GM18502 (cell line): ENCODE data around the gene SLC9C1.

Source experiments
- ATAC-seq: cut with Tn5 transposase; IDR thresholded peaks from one replicate; pipeline ENCODE4 v1.9.1; 2021; ENCODE audit warnings: mild to moderate bottlenecking; ENCODE audit not compliant: unreplicated experiment, poor library complexity

Gene SLC9C1

DNA sequence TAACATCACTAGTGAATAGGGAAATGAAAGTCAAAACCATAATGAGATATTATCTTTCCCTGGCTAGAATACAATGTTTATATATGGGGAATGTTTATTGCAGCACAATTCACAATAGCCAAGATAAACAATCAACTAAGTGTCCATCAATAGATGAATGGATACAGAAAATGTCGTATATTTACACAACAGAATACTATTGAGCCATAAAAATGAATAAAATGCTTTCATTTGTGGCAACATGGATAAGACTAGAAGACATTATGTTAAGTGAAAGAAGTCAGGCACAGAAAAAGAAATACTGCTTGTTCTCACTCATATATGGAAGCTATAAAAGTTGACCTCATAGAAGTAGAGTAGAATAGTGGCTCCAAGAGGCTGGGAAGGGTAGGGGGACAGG, 65.2 kb downstream of the SLC9C1 start:
- no peak for ATAC-seq

DNA sequence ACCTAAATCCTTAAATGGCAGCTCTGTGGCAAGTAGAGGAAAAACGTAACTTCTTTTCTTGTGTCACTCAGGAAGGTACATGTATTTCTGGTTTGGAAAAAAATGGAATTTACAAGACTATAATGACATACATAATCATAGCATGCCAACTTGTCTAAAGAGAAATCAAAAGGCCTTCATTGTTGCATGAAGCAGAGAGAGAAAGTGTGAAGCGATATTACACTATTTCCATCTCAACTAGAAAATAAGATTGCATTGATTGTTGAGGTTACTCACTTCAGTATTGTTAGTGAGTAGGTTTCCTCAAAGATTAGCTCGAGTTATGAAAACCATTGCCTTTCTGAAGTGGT, 93.7 kb downstream of the SLC9C1 start:
- no peak for ATAC-seq

DNA sequence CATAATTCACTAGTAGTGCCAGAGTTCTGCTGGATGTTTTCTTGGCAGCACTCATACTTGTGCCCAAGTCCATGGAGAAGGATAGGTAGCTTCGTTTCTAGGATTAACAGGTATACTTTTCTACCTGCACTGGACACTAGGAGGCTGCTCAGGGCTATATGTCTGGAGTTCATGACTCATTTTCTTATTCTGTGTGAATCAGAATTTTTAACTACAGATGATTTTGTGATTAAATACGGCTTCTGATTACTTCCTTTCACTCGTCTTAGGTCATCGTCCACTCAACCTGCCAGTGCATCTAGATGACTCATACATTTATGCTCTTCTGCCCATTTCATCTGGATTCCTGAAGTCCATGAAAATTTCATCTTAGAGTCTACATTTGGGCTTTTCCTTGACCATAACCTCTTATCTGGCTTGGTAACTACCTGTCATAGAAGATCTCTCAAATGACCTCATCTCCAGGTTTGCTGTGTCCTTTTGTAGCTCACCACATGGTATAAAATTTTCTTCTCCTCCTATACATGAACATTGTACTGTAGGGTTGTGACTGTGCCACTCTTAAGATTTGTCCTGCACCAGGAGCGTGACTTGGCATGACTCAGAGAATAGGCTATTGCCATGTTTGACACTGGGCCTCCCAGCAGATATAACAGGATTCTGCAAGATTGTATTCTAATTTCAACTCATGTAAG, 94.2 kb downstream of the SLC9C1 start:
- ATAC-seq: no peak

DNA sequence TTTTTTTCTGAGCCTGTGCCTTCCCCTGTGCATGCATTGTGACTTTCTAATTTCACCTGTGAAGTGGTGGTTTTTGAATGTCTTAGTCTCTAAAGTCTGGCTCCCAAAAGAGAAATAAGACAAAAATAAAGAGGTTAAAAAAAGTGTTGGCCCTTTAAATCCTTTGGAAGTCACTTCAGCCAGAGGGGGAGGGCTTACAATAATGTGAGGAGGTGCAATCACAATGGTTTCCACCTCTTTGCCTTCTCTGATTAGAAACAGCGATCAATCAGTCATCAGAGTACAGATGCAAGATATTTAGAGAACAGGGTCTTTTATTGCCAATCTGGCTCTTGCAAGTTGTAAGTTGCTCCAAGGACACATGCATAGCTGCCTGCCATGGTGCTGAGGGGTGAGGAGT, 96.9 kb downstream of the SLC9C1 start:
- ATAC-seq: no peak

DNA sequence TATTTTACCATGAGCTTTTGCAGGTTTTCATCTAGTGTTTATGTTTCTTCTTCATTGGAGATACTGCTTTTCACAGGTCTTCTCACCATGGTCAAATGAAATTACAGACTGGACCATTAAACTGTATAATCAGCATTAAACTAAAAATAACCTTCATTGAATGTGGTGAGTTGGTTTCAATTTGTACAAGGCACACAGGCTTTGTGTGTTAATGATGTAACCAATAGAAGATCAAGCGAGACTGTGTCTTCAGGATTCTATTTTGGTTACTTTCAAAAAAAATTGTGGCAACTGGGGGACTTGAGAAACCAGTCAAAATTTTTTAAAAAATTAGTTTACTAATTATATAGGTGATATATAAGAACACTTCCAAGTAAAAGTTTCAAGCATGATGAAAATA, 106.7 kb downstream of the SLC9C1 start:
- no peak for ATAC-seq

DNA sequence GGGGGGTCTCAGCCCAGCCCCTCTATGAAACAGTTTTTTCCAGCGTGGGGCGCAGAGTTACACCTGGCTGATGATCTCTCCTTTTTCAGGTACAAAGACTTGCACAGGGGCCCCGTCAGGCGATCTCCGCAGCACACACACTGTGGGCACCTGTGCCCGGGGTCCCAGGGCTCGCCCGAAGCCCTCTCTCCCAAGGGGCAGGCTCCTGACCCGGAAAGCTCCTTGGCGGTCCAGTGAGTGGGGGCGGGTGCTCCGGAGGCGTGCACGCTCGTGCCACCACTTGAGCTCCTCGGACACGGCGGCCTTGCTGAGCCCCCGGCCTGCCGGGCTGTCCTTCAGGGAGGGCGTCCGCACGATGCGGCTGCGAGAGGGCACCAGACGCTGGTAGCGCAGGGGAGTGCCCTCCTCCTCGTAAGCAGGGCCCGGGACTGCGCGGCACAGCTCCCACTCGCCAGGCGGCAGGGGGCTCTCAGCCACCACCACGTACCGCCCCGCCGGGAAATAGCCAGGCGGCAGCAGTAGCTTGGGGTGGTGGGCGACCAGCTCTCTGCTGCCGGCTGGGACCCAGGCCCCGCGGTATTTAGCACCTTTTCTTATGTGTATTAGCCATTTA, 108.5 kb downstream of the SLC9C1 start:
- peak; percentile 49 for ATAC-seq

DNA sequence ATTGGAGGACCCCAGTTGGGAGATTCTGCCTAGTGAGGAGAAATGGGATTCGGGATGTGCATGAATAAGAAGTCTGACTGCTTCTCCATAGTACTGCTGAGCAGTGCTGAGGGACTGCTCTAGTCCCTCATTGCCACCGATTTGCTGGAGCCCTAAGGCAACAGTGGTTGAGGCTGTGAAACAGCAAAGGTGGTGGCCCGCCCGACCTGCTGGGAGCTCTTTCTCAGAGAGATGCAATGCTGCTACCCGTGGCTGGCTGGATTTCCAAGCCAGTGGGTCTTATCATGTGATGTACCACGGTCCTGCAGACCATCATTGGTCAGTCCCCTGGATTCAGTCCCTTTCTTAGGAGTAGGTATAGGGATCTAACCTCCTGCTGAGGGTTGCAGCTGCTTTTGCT, 118.4 kb downstream of the SLC9C1 start:
- ATAC-seq: no peak

DNA sequence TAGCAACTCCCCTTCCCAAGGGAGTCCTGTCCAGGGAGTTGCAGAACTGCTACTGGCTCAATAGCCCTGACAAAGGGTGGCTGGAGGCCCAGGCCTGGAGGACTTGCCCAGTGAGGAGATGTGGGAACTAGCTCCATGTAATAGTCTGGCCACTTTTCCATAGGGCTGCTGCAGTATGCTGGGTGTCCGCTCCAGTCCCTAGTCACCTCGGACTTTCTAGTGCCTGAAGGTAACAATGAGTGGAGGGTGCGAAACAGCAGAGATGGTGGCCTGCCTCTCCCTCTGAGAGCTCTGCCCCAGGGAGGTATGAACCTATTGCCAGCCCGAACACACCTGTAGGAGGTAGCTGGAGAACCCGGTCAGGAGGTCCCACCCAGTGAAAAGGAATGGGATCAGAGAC, 119.0 kb downstream of the SLC9C1 start:
- no peak for ATAC-seq

DNA sequence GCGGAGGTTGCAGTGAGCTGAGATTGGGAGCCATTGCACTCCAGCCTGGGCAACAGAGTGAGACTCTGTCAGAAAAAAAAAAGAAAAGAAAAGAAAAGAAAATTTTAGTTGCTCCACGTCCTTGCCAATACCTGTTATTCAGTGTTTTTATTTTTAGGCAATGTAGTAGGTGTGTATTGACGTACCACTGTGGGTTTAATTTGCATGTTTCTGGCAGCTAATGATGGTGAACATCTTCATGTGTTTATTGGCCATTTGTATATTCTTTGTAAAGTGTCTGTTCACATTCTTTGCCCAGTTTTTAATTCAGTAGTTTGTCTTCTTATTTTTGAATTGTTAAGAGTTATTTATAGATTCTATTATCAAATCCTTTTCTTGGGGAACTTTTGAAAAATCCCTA, 122.9 kb downstream of the SLC9C1 start:
- no peak for ATAC-seq

DNA sequence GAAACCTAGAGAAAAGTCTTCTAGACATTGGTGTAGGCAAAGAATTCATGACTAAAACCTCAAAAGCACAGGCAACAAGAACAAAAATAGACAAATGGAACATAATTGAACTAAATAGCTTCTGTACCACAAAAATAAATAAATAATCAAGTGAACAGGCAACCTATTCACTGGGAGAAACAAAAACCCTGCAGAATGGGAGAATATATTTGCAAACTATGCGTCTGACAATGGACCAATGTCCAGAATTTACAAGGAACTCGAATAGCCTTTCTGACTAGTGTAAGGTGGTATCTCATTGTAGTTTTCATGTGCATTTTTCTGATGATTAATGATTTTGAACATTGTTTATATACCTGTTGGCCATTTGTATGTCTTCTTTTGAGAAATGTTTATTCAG, 124.0 kb downstream of the SLC9C1 start:
- ATAC-seq: no peak

DNA sequence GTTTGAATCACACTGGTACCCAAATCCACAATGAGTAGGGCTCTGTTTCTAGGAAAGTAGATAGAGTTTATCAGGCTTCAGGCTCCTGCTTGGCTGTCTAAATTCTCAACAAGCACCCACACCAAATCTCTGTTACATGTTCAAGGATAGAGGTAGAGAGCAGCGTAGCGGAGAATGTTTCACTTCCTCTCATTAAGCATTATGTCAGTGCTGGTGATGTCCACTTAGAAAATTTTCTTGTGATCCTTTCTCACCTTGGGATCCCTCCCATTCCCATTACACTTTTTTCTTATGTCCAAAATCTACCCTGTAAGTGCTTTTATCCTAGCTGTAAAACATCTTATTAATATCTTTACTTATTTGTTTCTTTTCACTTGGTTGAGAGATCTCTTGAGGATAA, 126.3 kb downstream of the SLC9C1 start:
- ATAC-seq: peak; percentile 83

DNA sequence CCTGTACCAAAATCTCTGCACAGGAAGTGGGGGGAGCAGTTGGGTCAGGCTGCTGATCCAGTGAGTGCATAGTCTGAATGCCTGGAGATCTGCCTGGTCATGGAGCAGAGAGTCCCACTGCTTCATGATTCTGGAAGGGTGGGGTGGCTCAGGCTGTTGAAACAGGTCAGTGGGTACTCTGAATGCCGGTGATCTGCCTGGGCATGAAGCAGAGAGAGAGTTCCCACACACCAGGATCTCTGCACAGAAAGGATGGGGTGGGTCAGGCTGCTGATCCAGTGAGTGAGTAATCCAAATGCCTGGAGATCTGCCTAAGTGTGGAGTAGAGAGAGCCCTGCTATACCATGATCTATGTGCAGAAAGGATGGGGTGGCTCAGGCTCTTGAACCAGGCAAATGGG, 144.9 kb downstream of the SLC9C1 start:
- no peak for ATAC-seq

DNA sequence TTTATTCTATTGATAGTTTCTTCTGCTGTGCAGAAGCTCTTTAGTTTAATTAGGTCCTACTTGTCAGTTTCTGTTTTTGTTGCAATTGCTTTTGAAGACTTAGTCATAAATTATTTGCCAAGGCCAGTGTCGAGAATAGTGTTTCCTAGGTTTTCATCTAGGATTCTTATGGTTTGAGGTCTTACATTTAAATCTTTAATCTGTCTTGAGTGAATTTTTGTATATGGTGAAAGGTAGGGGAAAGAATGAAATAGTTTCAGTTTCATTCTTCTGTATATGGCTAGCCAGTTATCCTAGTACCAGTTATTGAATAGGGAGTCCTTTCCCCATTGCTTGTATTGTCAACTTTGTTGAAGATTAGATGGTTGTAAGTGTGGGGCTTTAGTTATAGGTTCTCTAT, 150.3 kb downstream of the SLC9C1 start:
- no peak for ATAC-seq

DNA sequence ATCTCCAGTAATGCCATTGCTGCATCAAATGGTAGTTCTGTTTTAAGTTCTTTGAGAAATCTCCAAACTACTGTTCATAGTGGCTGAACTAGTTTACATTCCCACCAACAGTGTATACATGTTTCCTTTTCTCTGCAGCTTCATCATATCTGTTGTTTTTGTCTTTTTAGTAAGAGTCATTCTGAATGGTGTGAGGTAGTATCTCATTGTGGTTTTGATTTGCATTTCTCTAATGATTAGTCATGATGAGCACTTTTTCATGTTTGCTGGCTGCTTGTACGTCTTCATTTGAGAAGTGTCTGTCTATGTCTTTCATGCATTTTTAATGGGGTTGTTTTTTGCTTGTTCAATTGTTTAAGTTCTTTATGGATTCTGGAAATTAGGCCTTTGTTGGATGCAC, 150.8 kb downstream of the SLC9C1 start:
- no peak for ATAC-seq

DNA sequence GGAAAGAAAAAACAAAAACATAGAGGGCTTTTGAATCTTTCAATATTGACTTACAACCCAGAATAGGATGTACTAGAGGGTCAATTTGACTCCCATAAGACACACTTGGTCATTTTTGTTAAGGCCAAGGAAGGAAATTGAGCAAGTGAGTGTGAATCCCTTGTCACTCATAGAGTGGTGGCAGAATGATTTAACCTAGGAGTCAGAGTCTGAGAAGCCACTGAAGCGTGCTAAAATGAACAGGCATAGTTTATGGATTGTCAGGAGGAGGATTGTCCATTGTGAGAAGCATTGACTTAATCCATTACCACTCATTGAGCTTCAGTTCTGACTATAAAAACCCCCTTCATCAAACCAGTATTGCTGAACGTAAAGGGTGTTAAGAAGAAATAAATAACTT, 152.7 kb downstream of the SLC9C1 start:
- ATAC-seq: no peak

DNA sequence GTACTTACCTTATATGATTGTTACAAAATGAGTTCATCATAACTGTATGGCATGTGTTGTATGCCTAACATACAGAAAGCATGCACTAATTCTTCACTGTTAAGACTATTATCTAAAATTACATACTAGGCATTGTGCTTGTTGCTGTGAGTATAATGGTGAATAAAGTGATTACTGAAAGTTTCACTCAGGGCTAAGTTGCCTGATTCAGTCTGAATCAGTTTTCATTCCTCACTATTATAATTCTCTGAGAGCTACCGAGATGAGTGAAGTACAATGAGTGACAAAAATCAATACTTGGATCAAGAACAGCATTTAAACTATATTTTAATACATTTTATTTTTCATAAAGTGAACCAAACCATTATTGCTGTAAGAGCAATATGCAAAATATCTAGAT, 153.4 kb downstream of the SLC9C1 start:
- ATAC-seq: no peak

DNA sequence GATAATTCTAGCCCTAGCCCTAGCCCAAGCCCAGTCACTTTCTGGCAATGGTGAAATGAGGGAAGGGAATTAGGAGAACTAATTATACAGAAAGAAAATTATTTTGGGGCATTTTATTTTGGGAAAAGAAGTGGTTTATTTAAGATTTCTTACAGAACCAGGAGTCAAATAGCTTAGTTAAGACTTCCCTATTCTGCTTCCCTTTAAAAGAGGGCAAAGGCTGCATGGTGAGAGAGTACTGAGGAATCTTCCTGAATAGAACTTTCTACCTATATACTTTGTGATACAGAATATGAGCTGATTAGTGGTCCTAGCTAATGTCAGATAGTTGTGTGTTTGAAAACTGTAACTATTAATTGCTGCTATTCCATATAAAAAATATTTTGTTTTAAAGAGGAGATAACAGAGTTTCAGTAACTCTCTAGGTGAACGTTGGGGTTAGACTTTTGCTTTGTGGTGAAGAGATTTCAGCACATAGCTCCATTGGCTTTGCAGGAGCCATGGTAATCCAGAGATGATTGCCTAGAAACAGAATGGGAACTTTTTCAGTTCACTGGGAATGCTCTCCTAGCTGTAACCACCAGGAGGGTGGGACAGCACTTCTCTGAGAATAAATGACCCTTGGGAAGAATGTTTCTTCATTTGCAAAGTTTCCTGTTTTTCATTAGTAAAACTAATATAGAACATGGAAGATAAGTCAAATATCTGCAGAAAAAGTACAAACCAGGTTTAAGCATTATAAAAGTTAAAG, 155.6 kb downstream of the SLC9C1 start:
- ATAC-seq: no peak

DNA sequence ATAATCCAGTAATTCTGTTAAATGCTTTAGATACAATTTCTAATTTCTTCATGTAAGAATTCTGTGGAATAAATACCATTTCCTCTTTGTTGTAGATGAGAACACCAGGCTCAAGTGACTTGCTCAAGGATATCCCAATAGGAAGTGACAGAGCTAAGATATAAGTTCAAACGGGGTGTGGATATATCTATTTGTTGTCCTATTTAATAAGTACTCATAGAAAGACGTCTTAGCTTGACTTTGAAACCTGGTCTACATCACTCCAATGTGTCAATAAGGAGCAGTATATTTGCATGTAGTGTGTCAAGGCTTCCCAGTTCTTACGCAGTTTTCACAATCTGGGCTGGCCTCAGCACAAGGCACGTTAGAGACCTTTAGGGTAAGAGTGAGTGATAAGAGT, 156.2 kb downstream of the SLC9C1 start:
- ATAC-seq: no peak

DNA sequence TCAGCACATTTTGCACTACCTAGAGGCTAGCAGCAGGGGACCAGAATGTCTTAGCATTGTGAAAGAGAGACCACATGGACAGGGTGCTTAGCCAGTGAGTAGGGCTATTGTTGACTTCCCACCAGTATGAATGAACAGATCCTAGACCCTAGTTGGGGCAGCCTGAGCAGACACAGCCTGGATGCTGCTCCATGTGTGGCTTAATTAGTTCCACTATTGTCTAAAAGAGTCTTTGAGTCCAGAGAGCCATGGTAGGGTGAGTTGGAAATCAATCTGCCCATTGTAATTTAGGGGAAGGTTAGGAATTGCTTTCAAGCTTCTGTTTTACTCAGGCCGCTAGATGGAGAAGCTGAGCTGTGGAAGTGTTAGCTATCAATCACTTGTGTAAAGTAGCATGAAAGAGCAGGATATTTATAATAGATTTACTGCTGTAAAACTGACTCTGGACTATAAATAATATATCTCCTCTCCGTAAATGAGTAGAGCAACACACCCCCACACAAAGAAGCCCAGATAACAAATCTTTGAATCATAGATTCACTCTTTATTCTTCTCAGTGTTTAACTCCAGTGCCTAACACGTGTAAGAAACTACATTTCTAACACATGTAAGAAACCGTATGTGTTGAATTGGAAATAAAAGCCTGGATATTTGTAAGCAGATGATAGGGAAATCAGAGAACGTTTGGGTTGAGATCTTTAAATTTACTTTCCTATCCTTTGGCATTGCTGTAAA, 156.9 kb downstream of the SLC9C1 start:
- peak; percentile 33 for ATAC-seq

DNA sequence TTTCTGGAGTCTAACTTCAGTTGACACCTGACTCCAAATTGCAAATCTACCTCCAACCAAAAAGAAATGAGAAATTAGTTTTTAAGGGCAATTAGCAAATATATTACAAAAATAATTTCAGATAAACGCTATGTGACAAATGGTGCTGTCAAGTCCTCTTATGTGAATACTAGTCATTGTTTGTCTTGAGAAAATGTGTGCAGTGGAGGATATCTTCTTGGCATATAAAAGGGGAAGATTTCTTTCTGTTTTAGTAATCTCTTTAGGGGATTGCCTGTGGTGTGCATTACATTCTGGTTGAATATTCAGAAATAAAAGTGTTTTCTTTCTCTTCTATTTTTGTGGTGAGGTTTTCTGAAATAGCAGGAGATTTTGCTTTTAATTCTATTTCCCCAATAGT, 158.0 kb downstream of the SLC9C1 start:
- ATAC-seq: no peak
